GM19463 (cell line): Measurements from ENCODE around the gene PLCB1.
"Not testable (repeated sequence)": the region's sequence is repeated elsewhere in the genome, so short reads cannot be mapped to it uniquely, and the experiment has no call there.

ENCODE experiments used
- ATAC-seq: cut with Tn5 transposase; IDR thresholded peaks from one replicate; pipeline ENCODE4 v1.9.1; 2021; ENCODE audit warnings: mild to moderate bottlenecking, moderate library complexity; ENCODE audit not compliant: unreplicated experiment

PLCB1 gene

DNA sequence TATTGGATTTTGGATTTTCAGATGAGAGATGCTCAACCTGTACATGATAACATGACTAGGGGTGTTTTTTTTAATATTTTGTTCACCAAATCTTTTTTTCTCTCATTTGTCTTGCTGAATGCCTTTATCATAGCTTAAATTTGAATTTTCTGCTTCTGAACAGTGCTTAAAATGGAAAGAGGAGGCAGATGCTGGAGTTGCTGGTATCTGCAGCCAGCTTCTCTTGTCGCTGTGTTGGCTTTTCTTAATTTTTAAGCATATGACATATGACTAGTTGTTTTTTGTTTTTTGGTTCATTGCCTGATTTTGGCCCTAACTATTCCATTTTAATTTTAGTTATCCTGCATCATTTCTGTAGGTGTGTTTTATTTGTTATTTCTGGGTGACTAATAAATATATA lies 196.1 kb downstream of the PLCB1 start:
- no peak for ATAC-seq

DNA sequence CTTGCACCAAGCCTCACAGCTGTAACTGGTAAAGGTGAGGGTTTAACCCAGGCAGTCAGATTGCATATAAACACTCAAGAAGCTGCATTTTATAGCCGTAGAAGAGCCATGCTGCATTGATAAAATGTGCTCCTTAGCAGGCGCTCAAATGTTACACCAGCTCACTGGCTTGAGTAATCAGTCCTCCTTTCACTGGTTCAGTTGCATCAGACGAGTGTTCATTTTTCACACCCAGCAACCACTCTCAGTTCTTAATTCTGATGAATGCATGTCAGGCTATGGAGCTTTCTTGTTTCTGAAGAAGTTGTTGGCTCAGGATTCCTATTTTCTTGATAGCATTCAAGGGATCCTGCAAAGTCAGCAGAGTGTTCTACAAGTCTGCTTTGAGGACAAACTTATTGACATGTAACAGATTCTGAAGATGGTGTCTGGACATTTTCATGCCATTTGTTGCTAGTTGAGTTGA lies 198.3 kb downstream of the PLCB1 start:
- no peak for ATAC-seq

DNA sequence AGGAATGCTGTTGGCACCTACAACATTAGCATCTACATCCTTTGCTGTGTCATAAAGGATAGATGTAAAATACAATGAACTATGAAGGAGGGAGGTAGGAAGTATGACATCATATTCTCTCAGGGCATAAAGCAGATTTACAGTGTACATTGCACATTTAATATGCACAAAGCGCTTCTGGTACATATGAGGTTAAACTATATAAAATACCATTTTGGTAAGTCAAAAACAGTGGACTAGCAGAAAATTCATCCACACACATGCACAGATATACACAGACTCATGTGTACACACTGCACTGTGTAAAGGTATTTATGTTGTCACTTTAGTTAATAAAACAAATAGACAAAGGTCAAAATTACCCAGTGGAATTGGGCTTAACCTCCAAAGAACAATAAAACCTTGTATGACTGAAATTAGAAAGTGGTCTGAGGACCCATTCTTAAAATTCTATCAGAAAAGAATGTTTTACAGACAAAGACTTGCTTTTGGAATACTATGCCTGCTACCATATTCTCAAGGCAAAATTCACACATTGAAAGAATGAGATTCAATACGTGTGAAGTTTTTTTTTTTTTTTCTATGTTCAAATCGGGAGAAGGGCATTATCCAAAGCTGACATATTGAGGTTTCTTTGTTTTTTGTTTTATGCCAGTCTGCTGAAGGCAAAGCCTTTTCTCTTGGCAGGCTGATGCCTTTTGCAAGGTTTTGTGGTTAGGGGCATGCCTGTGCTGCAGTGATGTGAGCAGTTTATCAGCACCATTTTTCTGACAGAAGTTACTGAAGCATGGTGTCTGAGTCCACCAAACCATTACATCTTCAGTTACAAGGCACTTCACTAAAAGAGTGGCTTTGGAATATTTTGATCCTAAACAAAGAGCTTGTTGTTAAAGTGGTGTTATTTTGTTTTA lies 199.0 kb downstream of the PLCB1 start:
- no peak for ATAC-seq

DNA sequence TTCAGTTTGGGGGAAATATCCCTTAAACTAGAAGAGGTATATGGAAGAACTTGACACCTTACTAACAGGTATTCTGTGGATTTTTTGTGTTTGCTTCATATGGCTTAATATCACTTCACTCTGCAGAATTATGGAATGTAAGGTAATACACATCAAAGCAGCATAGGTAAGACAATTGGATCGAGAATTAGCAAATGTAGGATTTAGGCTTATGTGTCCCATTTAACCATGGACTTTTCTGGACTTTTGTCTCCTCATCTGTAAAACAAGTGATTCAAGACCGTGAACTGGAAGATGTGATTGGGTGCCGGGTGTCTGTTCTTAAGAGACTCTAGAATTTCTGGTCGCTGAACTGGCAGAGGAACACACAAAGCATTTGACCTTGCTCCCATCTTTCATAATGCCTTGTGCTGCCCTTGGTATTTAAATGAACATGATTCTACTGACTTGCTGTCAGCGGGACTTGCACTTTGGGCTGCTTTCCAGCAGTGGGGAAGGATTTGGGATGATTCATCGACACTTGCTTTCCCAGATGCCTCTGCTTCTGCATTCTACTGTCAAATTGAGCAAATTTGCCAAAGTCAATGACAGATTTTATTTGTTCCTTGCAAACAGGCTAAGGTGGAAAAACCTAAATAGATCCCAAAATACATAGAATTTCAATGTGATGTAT lies 199.8 kb downstream of the PLCB1 start:
- ATAC-seq = no peak

DNA sequence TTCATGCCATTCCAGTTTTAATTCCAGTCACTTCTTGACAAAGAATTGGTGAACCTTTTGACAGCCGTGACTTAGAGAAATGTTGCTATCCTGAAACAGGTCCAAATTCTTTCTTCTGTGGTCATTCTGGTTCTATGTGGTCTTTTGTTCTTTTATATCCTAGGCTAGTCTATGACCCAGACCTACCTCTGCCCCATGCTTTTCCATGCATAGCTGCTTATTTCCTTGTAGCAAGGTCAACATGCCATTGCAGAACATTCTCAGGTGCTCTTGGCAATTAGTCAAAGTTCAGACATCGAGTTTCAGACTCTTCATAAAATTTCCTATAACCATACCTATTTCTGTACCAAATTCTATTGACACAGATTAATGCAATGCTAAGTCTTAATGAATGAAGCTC lies 202.6 kb downstream of the PLCB1 start:
- ATAC-seq = no peak

DNA sequence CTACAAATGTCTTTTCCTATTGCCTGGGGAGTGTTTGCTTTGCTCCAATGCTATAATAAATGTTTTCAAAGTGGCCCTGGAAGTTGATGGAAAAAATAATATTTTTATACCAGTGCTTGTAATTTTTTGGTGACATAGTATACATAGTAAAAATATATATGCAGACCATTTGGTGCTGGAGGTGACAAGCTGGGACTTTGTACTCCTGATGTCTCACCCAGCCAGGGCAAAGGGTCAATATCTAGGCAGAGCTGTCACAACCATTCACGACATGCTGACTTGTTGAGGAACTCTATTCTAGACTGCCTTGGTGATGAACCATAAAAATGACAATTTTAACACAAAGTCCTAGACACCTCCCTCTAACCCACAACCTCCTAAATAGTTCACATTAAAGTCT lies 203.0 kb downstream of the PLCB1 start:
- no peak for ATAC-seq

DNA sequence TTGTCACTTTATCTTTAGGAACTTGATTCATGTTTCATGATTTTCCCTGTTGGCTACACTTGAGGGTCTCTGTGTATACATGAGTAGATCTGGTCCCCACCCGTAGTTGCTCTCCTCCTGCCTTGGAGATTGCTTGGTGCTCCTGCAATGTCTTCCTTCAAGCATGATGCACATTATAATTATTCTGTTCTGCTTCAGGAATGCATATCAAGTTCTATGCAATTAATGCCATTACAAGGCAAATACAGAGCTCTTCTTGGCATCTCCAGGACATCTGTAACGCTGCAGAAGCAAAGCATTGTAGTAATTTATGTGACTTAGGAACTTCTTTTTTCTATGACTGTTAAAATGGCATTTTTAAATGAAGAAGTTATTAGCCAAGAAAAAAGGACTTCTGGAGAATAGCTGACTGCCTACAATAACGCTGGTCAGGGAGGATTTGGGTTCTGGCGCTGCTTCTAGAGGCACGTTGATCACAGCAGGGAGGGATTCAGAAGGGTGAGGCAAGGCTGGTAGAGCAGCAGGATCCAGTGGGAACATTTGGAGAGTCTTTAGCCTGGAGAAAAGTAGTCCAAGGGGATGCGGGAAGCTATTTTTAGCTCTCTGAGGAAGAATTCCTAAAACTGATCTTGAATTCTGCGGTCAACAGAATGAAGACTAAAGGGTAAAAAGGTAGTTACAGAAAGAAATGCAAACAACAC lies 203.6 kb downstream of the PLCB1 start:
- no peak for ATAC-seq

DNA sequence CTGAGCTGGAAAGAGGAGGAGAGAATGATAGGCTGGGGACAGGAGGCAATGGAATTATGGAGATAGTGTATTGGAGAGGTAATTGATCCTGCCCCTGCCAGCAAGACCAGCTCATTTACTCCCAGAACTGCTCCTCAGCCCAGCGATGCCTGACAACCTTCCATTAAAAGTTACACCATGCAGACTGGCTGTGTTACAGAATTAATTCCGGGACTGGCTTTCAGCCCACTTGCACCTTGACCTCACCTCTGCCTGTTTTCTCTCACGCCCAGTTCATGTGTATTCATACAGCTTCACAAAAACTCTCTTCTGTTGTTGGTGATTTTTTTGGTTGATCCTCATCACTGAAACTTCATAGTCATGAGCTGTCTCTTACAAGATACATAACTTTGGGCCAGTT lies 207.3 kb downstream of the PLCB1 start:
- ATAC-seq = no peak

DNA sequence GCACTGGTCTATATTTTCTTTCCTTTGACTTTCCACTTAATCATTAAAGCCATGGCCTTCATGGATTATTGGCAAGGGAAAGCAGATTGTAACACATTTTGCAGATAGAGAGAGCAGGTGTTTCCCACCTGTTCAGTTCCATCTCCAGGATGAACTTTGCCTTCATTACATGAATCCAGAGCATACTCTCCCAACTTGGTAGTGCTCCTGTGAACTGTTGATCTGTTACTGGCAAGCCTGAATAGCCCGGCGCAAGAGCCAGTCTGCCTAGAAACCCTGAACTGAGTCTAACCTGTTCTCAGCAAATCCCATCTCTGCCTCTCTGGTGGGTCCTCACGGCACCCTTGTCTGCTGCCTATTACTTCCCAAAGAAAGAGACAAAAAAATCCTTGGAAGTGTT lies 210.3 kb downstream of the PLCB1 start:
- ATAC-seq = no peak

DNA sequence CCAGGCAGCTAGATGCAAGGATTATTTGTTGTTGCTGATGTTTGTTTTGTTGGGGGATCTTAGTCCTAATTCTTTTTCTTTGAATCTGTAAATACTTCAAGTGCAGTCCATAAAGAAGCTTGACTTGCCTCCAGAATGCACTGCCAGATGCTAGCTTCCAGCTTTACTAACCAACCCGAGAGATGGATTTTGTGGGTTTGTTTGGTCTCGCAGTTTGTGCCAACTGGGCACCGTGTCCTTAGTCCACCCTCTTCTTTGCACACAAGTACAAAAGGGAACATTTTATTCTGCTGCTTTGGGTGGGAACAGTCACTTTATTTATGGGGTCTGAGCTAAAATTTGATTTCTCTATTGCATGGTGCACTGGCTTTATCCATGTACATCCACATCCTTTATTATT lies 212.0 kb downstream of the PLCB1 start:
- no peak for ATAC-seq

DNA sequence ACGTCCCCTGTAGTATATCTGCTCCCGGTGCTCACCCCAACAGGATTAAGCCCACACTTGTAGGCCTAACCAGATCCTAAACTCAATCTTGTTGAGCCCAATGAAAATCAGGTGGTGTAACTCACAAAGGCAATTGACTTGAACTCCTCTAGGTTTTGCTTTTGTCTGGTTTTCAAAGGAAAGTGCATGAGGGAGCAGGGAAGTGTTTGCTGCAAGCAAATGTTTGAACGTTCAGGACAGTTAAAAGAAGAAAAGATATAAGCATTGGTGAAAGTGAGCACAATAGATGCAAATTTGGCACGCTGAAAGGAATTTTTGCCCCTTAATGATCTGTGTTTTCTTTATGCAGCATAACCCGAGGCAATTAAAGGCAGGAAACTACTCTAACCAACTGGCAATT lies 212.6 kb downstream of the PLCB1 start:
- no peak for ATAC-seq

DNA sequence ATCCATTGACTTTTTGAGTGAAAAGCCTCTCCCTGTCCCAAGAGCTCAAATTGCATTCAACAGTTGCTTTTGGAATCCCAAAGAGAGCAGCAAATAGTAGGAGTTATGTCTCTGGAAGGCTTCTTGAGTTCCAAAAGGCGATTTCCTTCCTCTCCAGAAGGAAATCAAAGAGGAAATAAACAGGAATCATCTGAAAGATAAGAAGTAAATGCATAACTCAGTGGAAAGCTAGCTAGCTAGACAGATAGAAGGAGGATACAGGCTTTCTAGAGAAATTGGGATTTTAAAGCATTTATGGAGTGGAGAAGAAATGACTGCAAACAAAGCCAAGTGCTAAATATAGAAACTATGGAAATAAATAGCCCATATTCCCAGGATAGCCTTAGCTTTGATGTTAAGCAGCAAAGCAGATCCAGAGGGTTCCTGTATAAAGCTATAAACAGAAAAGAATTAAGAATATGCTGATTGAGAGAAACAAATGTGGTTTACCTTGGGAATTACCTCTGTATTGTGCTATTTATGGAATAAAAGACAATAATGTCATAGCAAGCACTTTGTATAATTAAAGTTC lies 214.7 kb downstream of the PLCB1 start:
- no peak for ATAC-seq

DNA sequence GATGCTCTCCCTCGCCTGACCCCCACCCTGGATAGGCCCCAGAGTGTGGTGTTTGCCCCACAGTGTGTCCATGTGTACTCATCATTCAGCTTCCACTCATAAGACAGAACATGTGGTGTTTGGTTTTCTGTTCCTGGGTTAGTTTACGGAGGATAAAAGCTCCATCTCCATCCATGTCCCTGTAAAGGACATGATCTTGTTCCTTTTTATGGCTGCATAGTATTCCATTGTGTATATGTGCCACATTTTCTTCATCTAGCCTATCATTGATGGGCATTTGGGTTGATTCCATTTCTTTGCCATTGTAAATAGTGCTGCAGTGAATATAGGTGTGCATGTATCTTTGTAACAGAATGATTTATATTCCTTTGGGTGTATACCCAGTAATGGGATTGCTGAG lies 218.2 kb downstream of the PLCB1 start:
- not testable (repeated sequence) for ATAC-seq

DNA sequence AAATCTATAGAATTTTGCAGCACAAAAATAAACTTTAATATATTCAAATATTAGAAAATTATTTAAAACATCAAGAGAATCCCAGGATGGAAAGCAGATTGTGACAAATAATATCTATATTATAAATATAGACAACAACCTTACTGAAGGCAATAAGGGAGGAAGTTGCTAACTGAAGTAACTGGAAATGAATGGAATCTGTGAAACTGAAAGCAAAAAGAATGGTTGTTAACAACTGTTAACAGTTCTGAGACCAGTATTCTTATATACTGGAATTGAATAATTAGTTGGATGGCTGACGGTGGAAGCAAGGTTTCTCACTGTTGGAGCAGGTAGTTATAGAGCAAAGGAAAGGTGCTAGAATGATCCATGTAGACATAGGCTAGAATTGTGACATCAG lies 220.4 kb downstream of the PLCB1 start:
- ATAC-seq = no peak

DNA sequence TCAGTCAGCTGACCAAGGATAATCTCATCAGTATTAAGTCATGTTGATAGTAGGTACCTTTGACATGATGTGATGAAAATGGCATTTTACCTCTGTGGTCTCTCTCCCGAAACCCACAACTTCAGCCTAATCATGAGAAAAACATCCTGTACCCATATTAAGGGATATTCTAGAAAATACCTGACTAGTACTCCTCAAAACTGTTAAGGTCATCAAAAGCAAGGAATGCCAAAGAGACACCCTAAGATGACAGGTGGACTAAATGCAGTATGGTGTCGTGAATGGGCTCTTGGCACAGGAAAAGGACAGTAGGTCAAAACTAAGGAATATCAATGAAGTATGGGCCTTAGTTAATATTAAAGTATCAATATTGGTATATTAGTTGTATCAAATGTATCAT lies 221.4 kb downstream of the PLCB1 start:
- ATAC-seq = no peak

DNA sequence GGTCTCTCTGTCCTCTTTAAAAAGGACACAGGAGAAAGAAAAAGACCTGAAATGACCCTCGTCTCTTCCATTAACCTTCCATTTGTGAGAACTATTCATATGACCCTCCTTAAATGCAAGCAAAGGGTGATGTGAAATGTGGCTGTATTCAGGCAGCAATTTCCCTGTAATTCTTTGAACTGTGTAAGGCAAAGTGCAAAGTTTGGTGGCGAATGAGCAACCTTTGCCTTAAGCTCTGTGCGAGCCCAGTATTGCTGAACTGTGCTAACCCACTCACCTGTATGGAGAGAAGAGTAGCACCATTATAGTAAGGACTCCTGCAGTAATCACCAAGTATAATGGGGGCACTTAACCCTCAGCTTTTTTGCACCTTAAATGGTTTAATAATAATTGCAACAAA lies 223.4 kb downstream of the PLCB1 start:
- ATAC-seq = no peak

DNA sequence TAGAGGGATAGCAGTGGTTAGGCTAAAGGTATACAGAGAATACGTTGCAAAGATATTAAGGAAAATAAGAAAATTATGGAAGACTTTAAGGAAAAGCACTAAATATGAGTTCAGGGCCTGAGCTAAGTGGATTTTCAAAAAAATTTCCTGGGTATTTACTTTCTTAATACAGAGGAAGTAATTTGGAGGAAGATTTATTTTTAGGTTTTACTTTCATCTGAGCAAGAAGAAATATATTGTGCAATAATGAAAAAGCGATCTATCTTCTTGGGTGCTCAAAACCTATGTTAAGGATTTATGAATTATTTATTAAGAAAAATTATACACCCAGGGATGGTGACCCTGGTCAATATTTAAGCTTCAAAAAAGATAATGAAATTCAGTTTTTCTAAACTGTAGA lies 224.7 kb downstream of the PLCB1 start:
- ATAC-seq = no peak

DNA sequence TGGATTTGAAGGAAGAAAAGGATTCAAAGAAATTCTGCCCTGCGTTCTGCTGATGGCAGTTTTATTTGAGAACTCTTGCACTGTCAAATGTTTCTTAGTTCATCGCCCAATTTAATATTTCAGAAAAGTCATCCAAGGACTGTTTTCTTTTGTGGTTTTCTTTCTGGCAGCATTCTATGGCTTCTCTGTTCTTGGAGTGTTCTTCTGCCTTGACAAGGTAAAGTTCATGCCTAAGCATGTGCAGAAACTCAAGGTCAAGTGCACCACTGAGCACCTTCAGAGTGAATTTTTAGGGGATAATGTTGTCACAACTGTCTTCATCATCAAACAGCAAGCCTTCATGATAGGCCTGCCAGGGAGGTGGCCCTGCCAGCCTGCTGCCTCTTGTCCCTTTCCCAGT lies 225.6 kb downstream of the PLCB1 start:
- ATAC-seq = no peak

DNA sequence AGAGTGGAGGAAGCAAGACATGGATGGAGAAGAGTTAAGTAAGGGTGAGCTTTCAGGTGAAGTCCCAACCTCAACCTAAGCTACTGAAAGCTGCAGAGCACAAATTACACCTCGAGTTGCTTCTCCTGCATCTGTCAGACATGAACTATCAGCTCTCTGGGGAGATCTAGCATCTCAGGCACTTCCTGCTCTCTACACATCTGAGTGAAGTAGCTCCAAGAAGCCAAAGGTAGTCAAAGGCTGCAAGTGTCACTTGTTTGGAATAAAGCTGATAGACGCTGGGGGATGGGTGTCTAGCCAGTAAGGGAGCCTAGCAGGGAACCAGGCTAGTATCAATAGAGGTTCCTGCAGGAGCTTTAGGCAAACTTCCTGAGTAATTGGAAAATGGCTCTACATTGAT lies 228.0 kb downstream of the PLCB1 start:
- ATAC-seq = no peak

DNA sequence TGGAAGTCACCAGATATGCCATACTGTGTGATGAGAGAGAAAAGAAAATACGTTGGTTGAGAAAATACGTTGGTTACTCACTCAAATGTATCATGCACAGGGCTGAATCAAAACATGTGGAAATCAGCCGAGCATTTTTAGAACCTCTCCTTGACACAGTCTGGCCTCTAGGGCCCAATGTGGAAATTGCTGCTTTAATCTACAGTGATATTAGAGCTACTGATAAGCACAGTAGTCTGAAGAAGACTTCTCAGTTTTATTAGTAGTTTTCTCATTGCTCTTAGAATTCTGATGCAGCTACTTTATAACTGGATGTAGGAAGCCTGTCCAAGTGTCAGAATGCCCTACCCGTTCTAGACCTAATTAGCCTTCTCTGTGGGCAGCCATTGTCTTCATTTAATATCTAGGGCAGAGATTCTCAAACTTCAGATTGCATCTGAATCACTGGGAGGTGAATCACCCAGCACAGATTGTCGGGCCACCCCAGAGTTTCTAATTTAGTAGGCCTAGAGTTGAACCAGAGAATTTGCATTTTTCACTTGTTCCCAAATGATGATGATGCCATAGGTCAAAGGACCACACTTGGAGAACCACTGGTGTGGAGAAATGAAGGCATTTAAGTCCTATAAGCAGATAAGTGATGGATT lies 229.1 kb downstream of the PLCB1 start:
- no peak for ATAC-seq

DNA sequence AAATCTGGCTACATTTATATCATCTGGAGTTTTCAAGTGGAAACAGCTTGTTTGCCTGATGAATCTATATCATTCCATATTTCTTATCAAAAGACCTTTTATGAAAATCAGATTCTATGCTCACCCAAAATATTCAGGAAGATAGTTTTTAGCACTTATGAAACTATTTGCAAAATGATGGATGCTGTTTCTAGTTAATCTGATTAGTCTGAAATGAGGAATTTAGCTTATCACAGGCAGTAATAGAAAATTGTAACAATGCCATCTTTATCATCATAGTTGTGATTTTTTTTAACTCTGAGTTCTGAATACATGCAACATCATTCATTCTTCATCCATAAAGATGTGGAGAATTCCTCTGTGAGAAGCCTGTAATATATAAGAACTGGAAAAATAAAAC lies 229.7 kb downstream of the PLCB1 start:
- no peak for ATAC-seq
